Lower leg skin (tissue), 4 donors: Measurements from ENCODE around the gene OMP. TPM values are rescaled to one million over a fixed set of nuclear protein-coding genes. Genes with fewer than 3 reads are reported as not detected.
"Not testable (repeated sequence)": the region's sequence is repeated elsewhere in the genome, so short reads cannot be mapped to it uniquely, and the experiment has no call there.

ENCODE experiments used
- DNase-seq, 2 donors: peaks; one replicate each; pipeline ENCODE4 v3.0.0-alpha.2; 2019; ENCODE audit warnings: low spot score in 2 of 2
- H3K4me3 ChIP-seq: fragments of 200-600 bp; sonication (generic); 2 replicates; pipeline ENCODE4 v1.5.1; 2017; ENCODE audit warnings: mild to moderate bottlenecking, low read depth; ENCODE audit not compliant: poor library complexity, severe bottlenecking
- CTCF ChIP-seq, 3 donors: fragments of 450-650 bp; IDR thresholded peaks; one replicate each; pipeline ENCODE4 v1.5.1; 2016; ENCODE audit warnings: antibody characterized with exemption in 3 of 3, mild to moderate bottlenecking in 3 of 3, moderate library complexity in 2 of 3
- POLR2A ChIP-seq, 2 donors: fragments of 450-650 bp; IDR thresholded peaks; one replicate each; pipeline ENCODE4 v1.6.1; 2016 to 2017; ENCODE audit warnings: antibody characterized with exemption in 2 of 2, mild to moderate bottlenecking in 1 of 2, moderate library complexity in 1 of 2
- WGBS, 2 donors: methylation state at CpG; one replicate each; pipeline ENCODE4 v1.1.5; 2018; 5-methylcytosine and 5-hydroxymethylcytosine counted together
- intact Hi-C: fragments of 100-400 bp; cut with DNase I; formaldehyde crosslinking; loops from one replicate; pipeline ENCODE4 v1.15.0; 2023; ENCODE audit warnings: low total_unique reads
- total RNA-seq, 4 donors: library from RNA; depleted of rRNA; stranded (reverse); fragments of >200 nt; gene quantifications; one replicate each; pipeline ENCODE4 v1.1.0, GENCODE V29; 2016

OMP gene
- total RNA-seq, 4 donors from 2014 or later: not detected

- TF ChIP-seq POLR2A (IDR thresholded peaks at IDR 0.05) (no peak), CTCF (IDR thresholded peaks at IDR 0.05) (no peak)
- no peak overlapping the region for H3K4me3 ChIP-seq
- DNase-seq: no peak
- 85 to 87% methylated on average over 6 of the region's 6 CpGs for WGBS, 2 donors
- intact Hi-C loops: loop anchor here (5.0 kb wide), 1 partner anchor 172 kb away; no protein-coding TSS in a partner anchor
Observed at GRCh38 chr11:77093987-77094840, 8.4 kb upstream of the OMP start.

DNA sequence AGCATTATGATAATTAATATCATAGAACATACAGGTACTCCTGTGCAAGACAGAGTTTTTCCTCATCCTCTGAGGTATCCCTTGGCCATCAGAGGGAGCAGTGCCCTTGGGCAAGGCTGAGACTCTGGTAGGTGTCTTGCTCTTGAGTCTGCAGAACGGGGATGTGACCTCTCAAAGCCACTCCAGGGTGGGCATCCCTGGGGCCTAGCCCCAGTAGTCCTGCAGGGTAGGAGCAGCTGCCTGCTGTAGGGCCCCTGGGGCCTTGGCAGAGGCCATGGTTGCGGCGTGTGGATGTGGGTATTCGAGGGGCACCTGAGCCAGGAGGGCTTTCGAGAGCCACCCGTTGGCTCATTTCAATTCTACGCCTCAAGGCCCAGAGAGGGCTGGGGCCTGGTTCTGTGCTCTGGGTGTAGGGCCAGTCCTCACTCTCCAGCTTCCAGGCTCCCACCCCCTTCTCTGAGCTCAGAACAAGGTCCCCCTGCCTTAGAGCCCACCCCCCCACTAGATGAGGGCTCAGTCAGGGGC lies 7.7 kb upstream of the OMP start:
- intact Hi-C loops: loop anchor here (5.0 kb wide), 1 partner anchor 173 kb away; no protein-coding TSS in a partner anchor
- no peak for DNase-seq
- H3K4me3 ChIP-seq: no peak overlapping the region
- WGBS, 2 donors: 85 to 92% methylated on average over 7 of the region's 7 CpGs
- TF ChIP-seq POLR2A (IDR thresholded peaks at IDR 0.05): no peak
- no peak for TF ChIP-seq CTCF (IDR thresholded peaks at IDR 0.05)

DNA sequence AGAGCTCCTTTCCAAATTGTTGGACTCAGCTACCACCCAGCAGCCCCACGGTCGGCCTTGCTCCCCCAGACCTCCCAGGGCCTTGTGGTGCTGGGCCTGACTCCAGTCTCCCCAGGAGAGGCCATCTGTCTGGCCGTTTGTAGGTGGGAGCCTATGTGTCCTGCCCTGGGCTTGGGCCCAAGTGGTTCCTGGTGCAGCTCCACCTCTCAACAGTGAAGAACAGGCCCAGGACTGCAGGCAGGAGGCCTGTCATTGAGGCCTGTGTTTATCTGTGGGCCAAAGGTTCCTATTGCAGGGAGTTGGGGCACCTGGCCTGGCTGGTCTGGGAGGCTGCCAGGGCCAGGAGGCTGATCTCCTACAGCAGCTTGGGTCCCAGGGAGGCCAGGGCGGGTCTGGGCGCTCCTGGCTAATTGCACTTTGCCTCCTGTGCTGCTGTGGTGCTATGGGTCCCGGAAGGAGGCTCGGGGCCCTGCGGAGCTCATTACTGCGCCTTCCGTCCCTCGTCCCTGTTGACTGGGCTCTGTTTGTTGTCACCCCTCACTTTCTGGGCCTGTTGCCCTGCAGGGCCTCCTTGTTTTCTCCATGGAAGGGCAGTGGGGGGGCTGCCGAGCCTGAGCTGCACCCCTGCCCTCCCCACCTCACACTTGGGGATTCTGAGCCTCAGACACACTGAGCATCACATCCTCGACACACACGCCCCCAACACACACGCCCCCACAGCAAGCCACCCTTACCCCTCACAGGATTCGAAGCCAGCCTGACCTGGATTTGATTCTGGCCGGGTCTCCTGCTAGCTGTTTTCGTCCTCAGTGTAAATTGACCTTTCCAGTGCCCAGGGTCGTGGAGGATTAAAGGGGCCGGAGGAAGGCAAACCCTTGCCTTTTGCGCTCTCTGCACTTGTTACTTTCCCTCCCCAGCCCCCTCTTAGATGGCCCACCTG lies 6.8 kb upstream of the OMP start:
- intact Hi-C loops: no loop called here
- WGBS, 2 donors: 88 to 92% methylated on average over 21 of the region's 21 CpGs
- H3K4me3 ChIP-seq: no peak overlapping the region
- no peak for DNase-seq
- no peak for TF ChIP-seq POLR2A (IDR thresholded peaks at IDR 0.05)

DNA sequence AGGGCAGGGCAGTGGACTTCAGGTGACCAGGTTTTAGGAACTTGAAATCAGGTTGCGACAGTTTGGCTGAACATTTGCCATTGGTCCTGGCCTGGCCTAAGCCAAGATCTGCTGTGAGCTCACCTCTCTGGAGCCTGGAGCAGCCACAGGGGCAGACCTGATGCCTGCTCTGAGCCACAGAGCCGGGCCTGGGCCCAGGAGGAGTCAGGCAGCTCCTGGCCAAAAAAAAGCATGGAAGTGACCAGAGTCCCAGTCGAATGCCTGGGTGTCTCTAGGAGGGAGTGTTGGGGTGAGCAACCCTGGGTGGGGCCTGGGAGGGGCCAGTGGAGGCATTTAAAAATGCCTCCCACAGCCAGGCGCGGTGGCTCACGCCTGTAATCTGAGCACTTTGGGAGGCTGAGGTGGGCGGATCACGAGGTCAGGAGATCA lies 6.0 kb upstream of the OMP start:
- intact Hi-C loops: no loop called here
- TF ChIP-seq CTCF (IDR thresholded peaks at IDR 0.05) (no peak), POLR2A (IDR thresholded peaks at IDR 0.05) (no peak)
- WGBS, 2 donors: 93 to 94% methylated on average over 7 to 8 of the region's 8 CpGs

GRCh38 chr11:77097180-77097579 lies 5.5 kb upstream of the OMP start:
- not testable (repeated sequence) for DNase-seq

More for the DNA sequence above, 6.0 kb upstream of the OMP start:
- H3K4me3 ChIP-seq: no peak overlapping the region
- no peak for DNase-seq

DNA sequence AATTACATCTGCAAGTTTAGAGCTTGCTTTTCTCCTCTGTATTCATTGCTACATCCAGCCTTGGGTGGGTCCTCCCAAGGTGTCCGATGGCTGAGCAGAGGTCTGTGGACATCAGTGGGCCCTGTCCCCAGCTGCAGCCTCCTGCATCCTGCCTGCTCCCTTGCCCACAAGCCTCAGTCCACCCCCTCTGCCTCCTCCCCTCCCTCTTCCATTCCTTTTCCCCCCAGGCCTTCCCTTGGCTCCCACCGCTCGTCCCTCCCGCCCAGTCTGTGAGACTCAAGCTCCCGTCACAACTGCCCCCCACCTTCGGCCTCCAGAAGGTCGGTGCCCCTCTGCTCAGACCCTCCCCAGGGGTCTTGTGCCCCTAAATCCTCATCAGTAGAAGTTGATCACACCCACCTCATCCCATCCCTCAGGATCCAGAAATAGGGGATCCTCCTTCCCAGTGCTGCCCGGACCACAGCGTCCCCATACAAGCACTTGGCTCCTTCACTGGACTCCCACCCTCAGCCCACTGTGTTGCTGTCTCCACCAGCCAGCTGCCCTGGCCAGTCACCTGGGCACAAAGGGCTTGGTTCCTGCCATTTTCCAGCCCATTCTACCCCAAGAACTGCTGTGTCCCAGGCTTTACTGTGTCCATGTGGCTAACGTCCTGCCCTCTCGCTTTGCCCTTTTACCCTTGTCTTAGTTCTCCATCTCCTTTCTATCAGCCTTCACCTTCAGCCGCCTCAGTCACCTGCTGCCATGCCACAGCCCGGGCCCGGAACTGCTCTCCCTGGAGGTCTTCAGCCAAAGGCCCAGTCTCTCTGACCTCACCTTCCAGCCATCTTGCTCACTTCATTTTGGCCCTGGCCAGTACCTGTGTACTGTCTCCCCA lies 2.2 kb upstream of the OMP start:
- no peak for DNase-seq

More at GRCh38 chr11:77097180-77097579, 5.5 kb upstream of the OMP start:
- WGBS, 2 donors: 85 to 86% methylated on average over 4 of the region's 4 CpGs
- intact Hi-C loops, H3K4me3 ChIP-seq: not testable (repeated sequence)

More for the DNA sequence above, 2.2 kb upstream of the OMP start:
- no peak overlapping the region for H3K4me3 ChIP-seq
- TF ChIP-seq CTCF (IDR thresholded peaks at IDR 0.05) (no peak), POLR2A (IDR thresholded peaks at IDR 0.05) (no peak)
- intact Hi-C loops: loop anchor here (5.0 to 10.0 kb wide), 2 partner anchors 376 to 1267 kb away; no protein-coding TSS in a partner anchor
- 92 to 95% methylated on average over 14 of the region's 14 CpGs for WGBS, 2 donors
